Natural killer cell (primary cell): ENCODE results near the gene KRTAP5-2. TPM values are rescaled to one million over a fixed set of nuclear protein-coding genes. Genes with fewer than 3 reads are reported as not detected.

ENCODE experiments used
- ATAC-seq, 3 donors: fragments of 150-1000 bp in 2 of 3; fragments of 200-7000 bp in 1 of 3; cut with Tn5 transposase; 1 replicate in 1 of 3; 2 replicates in 2 of 3; pipeline ENCODE4 v1.10.0; 2021; ENCODE audit warnings: mild to moderate bottlenecking in 2 of 3, moderate library complexity in 2 of 3
- DNase-seq, 2 donors: peaks; one replicate each; pipeline versions ENCODE4 v3.0.0 to v3.0.0-alpha.2; 2013 to 2021; ENCODE audit warnings: mixed read lengths in 1 of 2
- H3K27ac ChIP-seq: one replicate; pipeline ENCODE4 v1.5.1; 2013; ENCODE audit warnings: mild to moderate bottlenecking, low read length
- H3K27me3 ChIP-seq: one replicate; pipeline ENCODE4 v1.6.1; 2013; ENCODE audit warnings: low read length; ENCODE audit not compliant: control insufficient read depth, insufficient read depth
- H3K36me3 ChIP-seq: one replicate; pipeline ENCODE4 v1.6.1; 2013; ENCODE audit warnings: low read length; ENCODE audit not compliant: control insufficient read depth, insufficient read depth
- H3K4me1 ChIP-seq: one replicate; pipeline ENCODE4 v1.6.1; 2013; ENCODE audit warnings: low read length; ENCODE audit not compliant: control insufficient read depth, insufficient read depth
- H3K4me3 ChIP-seq: one replicate; pipeline ENCODE4 v1.5.1; 2013; ENCODE audit warnings: low read length
- H3K9me3 ChIP-seq: one replicate; pipeline ENCODE4 v1.6.1; 2013; ENCODE audit warnings: low read length; ENCODE audit not compliant: control insufficient read depth, insufficient read depth
- H3K27ac Mint-ChIP-seq, 2 donors: one replicate each; pipeline ENCODE4 v1.8.0; 2022; ENCODE audit warnings: mild to moderate bottlenecking in 2 of 2, mixed read lengths in 2 of 2, moderate library complexity in 1 of 2
- H3K27me3 Mint-ChIP-seq, 2 donors: one replicate each; pipeline ENCODE4 v1.8.0; 2022; ENCODE audit warnings: low read depth in 2 of 2, mixed read lengths in 2 of 2
- H3K36me3 Mint-ChIP-seq: one replicate; pipeline ENCODE4 v1.8.0; 2022; ENCODE audit warnings: mixed read lengths
- H3K4me1 Mint-ChIP-seq, 2 donors: one replicate each; pipeline ENCODE4 v1.8.0; 2022; ENCODE audit warnings: mixed read lengths in 2 of 2
- H3K4me3 Mint-ChIP-seq: one replicate; pipeline ENCODE4 v1.8.0; 2022; ENCODE audit warnings: mild to moderate bottlenecking, moderate library complexity, mixed read lengths
- H3K9me3 Mint-ChIP-seq, 2 donors: one replicate each; pipeline ENCODE4 v1.8.0; 2022; ENCODE audit warnings: mixed read lengths in 2 of 2
- WGBS: methylation state at CpG from one replicate; pipeline ENCODE4 v1.1.7; 2013; ENCODE audit warnings: missing lambda C conversion rate; ENCODE audit not compliant: insufficient coverage; 5-methylcytosine and 5-hydroxymethylcytosine counted together
- intact Hi-C: fragments of 100-400 bp; cut with micrococcal nuclease; formaldehyde crosslinking; loops from one replicate; pipeline ENCODE4 v1.14.2; 2022
- total RNA-seq, 4 donors: library from RNA; stranded (reverse); fragments of 120-200 nt in 1 of 4; gene quantifications; one replicate each; pipeline versions ENCODE4 v1.2.3 to v1.2.4, GENCODE V29; 2013 to 2022
- TF ChIP-seq, protein P1 (sequence below): fragments of 200-600 bp; IDR thresholded peaks from one replicate; pipeline ENCODE4 v1.8.0; 2022; ENCODE audit warnings: antibody characterized with exemption

KRTAP5-2 gene
- total RNA-seq, 3 donors from 2014 or later (not counting 1 experiment from before 2014, with no cell fraction given): not detected

DNA sequence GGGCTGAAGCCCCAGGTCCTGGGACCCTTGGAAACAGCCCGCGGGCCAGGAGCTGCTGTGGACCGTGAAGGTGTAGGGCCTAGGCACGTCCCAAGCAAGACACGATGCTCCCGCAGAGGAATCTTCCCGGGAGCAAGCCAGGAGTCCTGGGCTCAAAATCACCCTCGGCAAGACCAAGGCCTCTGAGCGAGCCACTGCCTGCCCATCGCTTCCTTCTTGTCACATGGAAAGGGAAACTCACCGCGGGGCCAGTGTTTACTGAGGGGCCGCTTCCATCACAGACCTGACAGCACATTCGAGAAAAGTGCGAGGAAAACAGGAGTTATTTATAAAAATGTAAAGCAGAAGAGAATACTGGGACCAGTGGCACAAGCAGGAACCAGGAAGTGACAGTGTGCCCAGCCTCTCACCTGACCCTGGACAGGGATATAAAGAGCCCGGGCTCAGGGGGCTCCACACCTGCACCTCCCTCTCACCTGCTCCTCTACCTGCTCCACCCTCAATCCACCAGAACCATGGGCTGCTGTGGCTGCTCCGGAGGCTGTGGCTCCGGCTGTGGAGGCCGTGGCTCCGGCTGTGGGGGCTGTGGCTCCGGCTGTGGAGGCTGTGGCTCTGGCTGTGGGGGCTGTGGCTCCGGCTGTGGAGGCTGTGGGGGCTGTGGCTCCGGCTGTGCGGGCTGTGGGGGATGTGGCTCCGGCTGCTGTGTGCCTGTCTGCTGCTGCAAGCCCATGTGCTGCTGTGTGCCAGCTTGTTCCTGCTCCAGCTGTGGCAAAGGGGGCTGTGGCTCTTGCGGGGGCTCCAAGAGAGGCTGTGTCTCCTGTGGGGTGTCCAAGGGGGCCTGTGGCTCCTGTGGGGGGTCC lies 31.5 kb upstream of the KRTAP5-2 start, which contains the start of gene KRTAP5-5:
TSS of gene KRTAP5-5 (plus strand) at position 450 of the 860 bp plus-strand sequence. CDS start at position 516, 66 bp downstream.
- intact Hi-C loops: loop anchor here (5.0 kb wide), 1 partner anchor 82 kb away; no protein-coding TSS in a partner anchor
- no peaks in the 10 kb centered on the region for H3K36me3 Mint-ChIP-seq
- no peak within 1 kb of the TSS for H3K27ac Mint-ChIP-seq
- H3K4me3 Mint-ChIP-seq: no peak within 1 kb of the TSS
- no peaks in the 10 kb centered on the region for H3K9me3 Mint-ChIP-seq
- no peaks in the 10 kb centered on the region for H3K4me1 Mint-ChIP-seq
- WGBS: 70% methylated on average over 24 of the region's 26 CpGs
- H3K27me3 ChIP-seq: peaks cover 7% of the 10 kb centered on the region
- H3K4me3 ChIP-seq: no peak within 1 kb of the TSS
- ATAC-seq: no peak
- no peak within 1 kb of the TSS for H3K27ac ChIP-seq
- DNase-seq: no peak
- no peaks in the 10 kb centered on the region for H3K9me3 ChIP-seq
- H3K4me1 ChIP-seq: peaks cover 9% of the 10 kb centered on the region
- no peaks in the 10 kb centered on the region for H3K36me3 ChIP-seq
- TF ChIP-seq, protein P1, sequence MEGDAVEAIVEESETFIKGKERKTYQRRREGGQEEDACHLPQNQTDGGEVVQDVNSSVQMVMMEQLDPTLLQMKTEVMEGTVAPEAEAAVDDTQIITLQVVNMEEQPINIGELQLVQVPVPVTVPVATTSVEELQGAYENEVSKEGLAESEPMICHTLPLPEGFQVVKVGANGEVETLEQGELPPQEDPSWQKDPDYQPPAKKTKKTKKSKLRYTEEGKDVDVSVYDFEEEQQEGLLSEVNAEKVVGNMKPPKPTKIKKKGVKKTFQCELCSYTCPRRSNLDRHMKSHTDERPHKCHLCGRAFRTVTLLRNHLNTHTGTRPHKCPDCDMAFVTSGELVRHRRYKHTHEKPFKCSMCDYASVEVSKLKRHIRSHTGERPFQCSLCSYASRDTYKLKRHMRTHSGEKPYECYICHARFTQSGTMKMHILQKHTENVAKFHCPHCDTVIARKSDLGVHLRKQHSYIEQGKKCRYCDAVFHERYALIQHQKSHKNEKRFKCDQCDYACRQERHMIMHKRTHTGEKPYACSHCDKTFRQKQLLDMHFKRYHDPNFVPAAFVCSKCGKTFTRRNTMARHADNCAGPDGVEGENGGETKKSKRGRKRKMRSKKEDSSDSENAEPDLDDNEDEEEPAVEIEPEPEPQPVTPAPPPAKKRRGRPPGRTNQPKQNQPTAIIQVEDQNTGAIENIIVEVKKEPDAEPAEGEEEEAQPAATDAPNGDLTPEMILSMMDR: no peak
- peaks cover 34 to 47% of the 10 kb centered on the region in 2 donors for H3K27me3 Mint-ChIP-seq

DNA sequence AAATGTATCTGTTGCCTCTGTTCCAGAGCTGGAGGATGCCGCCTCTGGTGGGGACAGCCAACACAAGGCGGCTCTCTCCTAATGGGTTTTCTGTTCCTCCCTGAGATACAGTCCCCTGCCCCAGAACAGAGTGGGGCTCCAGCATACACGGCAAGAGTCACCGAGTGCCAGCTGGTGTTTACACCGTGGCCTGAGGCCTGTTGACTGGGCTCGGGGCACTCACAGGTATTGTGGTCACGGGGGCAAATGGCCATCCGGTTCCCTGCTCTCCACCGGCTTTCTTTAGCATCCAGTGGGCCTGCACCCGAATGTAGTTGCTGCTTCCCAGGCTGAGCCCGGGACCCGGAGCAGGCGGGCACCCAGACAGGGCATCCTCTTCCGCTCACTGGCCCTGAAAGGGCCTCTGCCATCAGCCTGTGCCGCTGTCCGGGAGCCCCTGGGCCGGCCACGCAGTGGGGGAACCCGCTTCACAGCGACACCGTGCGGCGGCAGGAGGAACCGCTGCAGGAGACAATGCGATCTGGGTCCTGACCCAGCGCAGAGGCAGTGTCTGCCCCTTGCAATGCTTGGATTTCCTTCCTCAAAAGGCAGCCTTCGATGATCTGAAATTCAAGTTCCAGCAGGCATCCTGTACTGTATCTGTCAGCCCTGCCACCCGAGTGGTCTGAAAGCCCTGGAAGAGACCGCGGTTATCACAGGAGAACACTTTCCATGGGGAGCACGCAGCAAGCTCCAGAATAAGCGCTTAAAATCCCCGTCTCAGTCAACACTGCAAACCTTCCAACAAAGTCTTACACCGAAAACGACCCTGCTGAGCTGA lies 30.6 kb upstream of the KRTAP5-2 start:
- no peak overlapping the region for H3K4me3 ChIP-seq
- intact Hi-C loops: loop anchor here (5.0 kb wide), 1 partner anchor 81 kb away; no protein-coding TSS in a partner anchor
- TF ChIP-seq, protein P1: peak; percentile 85
- H3K27me3 ChIP-seq: peaks cover 7% of the 10 kb centered on the region
- Mint-ChIP-seq H3K36me3 (no peaks in the 10 kb centered on the region), H3K9me3 (no peaks in the 10 kb centered on the region), H3K27ac (no peak overlapping the region), H3K4me1 (no peaks in the 10 kb centered on the region), H3K4me3 (no peak overlapping the region), H3K27me3 (peaks cover 31 to 51% of the 10 kb centered on the region in 2 donors)
- H3K9me3 ChIP-seq: no peaks in the 10 kb centered on the region
- ATAC-seq (peak; percentile 82 to 99 (median 98)), DNase-seq (peak; percentile 61 to 78)
- H3K4me1 ChIP-seq: peaks cover 9% of the 10 kb centered on the region
- no peak overlapping the region for H3K27ac ChIP-seq
- 24% methylated on average over 35 of the region's 35 CpGs for WGBS
- H3K36me3 ChIP-seq: no peaks in the 10 kb centered on the region

DNA sequence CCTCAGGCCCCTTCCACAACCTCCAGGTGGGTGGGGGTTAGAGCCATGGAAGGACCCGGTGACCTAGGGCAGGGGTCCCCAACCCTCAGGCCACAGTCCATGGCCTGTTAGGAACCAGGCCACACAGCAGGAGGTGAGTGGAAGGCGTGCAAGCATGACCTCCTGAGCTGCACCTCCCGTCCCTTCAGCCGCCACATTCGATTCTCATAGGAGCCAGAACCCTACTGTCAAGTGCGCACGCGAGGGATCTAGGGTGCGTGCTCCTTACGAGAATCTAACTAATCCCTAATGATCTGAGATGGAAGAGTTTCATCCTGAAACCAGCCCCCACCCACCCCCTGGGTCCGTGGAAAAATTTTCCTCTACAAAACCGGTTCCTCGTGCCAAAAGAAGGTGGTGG lies 27.4 kb upstream of the KRTAP5-2 start:
- Histone ChIP-seq H3K4me1 (peaks cover 9% of the 10 kb centered on the region), H3K9me3 (no peaks in the 10 kb centered on the region), H3K4me3 (no peak overlapping the region), H3K27me3 (peaks cover 7% of the 10 kb centered on the region), H3K27ac (no peak overlapping the region), H3K36me3 (no peaks in the 10 kb centered on the region)
- Mint-ChIP-seq H3K4me1 (no peaks in the 10 kb centered on the region), H3K4me3 (no peak overlapping the region), H3K27ac (no peak overlapping the region), H3K9me3 (no peaks in the 10 kb centered on the region), H3K36me3 (no peaks in the 10 kb centered on the region), H3K27me3 (peaks cover 21 to 38% of the 10 kb centered on the region in 2 donors)
- TF ChIP-seq, protein P1: no peak
- 87% methylated on average over 13 of the region's 13 CpGs for WGBS
- ATAC-seq: no peak
- no peak for DNase-seq
- intact Hi-C loops: loop anchor here (5.0 kb wide), 1 partner anchor 78 kb away; no protein-coding TSS in a partner anchor
